HG02852 (cell line): ENCODE measurements around the gene SMARCD3.

Source experiments
- ATAC-seq: cut with Tn5 transposase; IDR thresholded peaks from one replicate; pipeline ENCODE4 v1.9.1; 2021; ENCODE audit warnings: mild to moderate bottlenecking, moderate library complexity; ENCODE audit not compliant: unreplicated experiment

Gene SMARCD3

GRCh38 chr7:151273651-151274390 is 25.3 kb upstream of the SMARCD3 start:
- ATAC-seq: no peak

GRCh38 chr7:151272877-151273276 is 24.4 kb upstream of the SMARCD3 start:
- no peak for ATAC-seq

- no peak for ATAC-seq
Observed at GRCh38 chr7:151272405-151272804, 23.9 kb upstream of the SMARCD3 start.

GRCh38 chr7:151271699-151272355 is 23.3 kb upstream of the SMARCD3 start:
- no peak for ATAC-seq

- no peak for ATAC-seq
Observed at GRCh38 chr7:151269511-151269910, 21.0 kb upstream of the SMARCD3 start.

- no peak for ATAC-seq
Observed at GRCh38 chr7:151265351-151265931, 16.9 kb upstream of the SMARCD3 start.

GRCh38 chr7:151264615-151265014 is 16.1 kb upstream of the SMARCD3 start:
- no peak for ATAC-seq

- no peak for ATAC-seq
Observed at GRCh38 chr7:151261529-151261928, 13.0 kb upstream of the SMARCD3 start.

GRCh38 chr7:151260883-151261282 is 12.4 kb upstream of the SMARCD3 start:
- no peak for ATAC-seq

GRCh38 chr7:151260471-151260870 is 12.0 kb upstream of the SMARCD3 start:
- ATAC-seq: no peak

GRCh38 chr7:151257990-151258389 is 9.5 kb upstream of the SMARCD3 start:
- ATAC-seq: no peak

- no peak for ATAC-seq
Observed at GRCh38 chr7:151256410-151257045, 8.0 kb upstream of the SMARCD3 start.

- no peak for ATAC-seq
Observed at GRCh38 chr7:151255390-151255789, 6.9 kb upstream of the SMARCD3 start.

GRCh38 chr7:151254851-151255250 is 6.4 kb upstream of the SMARCD3 start:
- ATAC-seq: no peak

- ATAC-seq: no peak
Observed at GRCh38 chr7:151254316-151254715, 5.8 kb upstream of the SMARCD3 start.

GRCh38 chr7:151252961-151253711 is 4.6 kb upstream of the SMARCD3 start:
- no peak for ATAC-seq

- ATAC-seq: no peak
Observed at GRCh38 chr7:151252561-151252835, 4.0 kb upstream of the SMARCD3 start.

- no peak for ATAC-seq
Observed at GRCh38 chr7:151251689-151252560, 3.4 kb upstream of the SMARCD3 start.

GRCh38 chr7:151251328-151251688 is 2.8 kb upstream of the SMARCD3 start:
- ATAC-seq: no peak
